LNCAP (cell line): ENCODE results near the gene DNASE1L2.

ENCODE experiments used
- CTCF ChIP-seq: fragments of 450-650 bp; IDR thresholded peaks from 2 replicates; pipeline ENCODE4 v1.5.1; 2017; ENCODE audit warnings: mild to moderate bottlenecking

Gene DNASE1L2

GRCh38 chr16:2230376-2230775 is 5.9 kb upstream of the DNASE1L2 start:
- TF ChIP-seq CTCF: no peak

DNA sequence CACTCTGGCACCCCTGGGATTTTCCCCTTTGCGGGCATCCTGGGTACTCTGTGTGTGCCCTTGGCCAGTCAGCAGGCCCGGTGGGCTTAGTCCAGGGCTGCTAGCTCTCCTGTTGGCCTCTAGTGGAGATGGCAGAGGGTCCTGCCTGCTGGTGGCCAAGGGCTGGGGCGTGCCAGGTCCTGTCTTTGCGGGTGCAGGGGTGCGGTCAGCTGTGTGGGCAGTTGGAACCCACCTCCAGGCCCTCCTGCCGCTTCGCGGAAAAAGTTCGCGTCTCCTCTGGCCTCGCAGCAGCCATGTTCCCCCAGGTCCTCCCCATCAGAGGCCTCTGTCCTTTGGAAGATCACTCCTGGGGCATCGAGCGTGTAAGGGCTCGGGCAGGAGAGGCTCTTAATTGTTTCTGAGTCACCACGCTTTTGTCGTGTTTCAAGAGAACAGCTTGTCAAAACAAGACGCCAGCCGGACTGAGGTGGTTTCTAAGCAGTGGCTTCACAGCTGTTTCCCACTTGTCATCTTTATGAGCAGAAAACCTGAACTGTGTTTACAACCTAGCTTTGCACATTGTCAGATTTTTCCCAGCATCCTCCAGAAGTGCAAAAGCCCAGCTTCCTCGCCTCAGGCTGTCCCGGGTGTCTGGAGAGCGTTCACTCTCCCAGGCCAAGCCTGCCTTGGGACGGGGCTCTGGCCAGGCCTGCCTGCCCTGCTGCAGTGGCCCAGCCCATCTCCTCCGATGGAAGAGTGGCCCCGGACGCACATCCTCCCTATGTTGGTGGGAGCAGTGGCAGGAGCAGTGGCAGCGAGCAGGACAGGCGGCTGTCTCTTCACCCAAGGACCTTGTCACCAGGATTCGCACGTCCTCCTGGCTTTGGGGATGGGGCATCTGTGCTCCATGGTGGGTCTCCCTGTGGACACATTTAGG is 5.0 kb upstream of the DNASE1L2 start:
- TF ChIP-seq CTCF: no peak

DNA sequence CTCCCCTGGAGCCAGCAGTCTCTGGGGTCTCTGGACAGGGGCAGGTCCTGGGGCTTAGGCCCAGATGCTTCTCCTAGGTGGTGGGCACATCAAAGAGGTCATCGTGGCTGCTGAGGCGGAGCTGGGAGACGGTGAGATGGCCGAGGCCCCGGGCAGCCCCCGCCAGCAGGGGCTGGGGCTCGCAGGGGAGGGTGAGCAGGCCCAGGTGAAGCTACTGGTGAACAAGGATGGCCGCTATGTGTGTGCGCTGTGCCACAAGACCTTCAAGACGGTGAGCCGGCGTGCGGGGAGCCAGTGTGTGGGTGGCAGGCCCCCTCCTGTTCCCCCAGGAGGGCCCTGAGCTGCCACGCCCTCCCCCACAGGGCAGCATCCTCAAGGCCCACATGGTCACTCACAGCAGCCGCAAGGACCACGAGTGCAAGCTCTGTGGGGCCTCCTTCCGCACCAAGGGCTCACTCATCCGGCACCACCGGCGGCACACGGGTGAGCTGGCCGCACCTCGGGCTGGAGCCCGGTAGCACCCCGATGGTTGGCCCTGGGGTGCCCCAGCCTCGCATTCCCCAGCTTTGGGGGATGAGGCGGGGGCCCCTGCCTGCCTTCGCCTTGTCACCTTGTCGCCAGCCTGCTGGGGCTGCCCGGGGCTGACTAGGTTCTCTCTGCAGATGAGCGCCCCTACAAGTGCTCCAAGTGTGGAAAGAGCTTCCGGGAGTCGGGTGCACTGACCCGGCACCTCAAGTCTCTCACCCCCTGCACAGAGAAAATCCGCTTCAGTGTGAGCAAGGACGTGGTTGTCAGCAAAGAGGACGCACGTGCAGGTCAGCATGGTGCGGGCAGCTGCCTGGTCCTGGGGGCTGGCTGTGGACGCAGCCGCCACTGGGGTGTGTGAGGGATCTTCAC is 3.9 kb upstream of the DNASE1L2 start:
- TF ChIP-seq CTCF: no peak

DNA sequence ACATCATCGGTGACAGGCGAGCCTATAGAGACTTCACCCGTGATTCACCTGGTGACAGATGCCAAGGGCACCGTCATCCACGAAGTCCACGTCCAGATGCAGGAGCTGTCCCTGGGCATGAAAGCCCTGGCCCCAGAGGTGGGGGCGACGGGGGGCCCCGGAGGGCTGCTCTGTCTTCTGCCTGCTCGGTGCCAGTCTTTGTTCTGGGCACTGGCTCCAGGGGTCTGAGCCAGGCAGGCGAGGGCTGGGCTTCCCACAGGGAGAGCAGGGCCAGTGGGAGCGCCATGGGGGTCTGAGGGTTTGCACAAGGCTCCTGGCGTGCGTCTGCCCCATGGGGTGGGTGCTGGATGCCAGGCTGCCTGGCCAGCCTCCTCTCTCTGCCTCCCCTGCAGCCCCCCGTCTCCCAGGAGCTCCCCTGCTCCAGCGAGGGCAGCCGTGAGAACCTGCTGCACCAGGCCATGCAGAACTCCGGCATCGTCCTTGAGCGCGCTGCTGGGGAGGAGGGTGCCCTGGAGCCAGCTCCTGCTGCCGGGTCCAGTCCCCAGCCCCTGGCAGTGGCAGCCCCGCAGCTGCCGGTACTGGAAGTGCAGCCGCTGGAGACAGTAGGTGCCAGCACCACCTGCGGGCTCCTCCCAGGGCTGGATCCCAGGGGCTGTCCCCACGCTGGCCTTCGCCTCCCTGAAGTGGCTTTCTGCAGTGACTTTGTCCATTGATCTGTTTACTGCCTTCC is 3.0 kb upstream of the DNASE1L2 start:
- no peak for TF ChIP-seq CTCF

DNA sequence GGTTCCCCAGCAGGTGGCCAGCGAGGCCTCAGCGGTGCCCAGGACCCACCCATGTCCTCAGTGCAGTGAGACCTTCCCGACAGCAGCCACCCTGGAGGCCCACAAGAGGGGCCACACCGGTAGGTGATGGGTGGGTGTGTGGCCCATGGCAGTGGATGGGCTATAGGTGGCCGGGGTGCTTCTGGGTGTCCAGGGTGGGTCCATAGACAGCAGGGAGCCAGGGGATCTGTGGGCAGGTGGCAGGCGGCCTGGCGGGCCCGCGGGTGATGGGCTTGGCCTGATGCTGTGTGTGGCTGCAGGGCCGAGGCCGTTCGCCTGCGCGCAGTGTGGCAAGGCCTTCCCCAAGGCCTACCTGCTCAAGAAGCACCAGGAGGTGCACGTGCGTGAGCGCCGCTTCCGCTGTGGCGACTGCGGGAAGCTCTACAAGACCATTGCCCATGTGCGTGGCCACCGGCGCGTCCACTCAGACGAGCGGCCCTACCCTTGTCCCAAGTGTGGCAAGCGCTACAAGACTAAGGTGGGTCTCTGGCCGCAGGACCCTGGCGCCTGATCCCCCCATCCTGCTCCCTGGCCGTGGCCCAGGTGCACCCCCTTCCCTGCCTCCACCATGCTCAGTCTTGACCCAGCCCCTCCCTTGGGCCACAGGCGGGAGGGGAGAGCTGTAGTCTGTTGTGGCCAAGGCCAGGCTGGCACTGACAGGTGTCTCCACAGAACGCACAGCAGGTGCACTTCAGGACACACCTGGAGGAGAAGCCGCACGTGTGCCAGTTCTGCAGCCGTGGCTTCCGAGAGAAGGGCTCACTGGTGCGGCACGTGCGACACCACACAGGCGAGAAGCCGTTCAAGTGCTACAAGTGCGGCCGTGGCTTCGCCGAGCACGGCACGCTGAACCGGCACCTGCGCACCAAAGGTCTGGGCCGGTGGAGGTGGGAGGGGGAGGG is 2.1 kb upstream of the DNASE1L2 start:
- TF ChIP-seq CTCF: no peak

DNA sequence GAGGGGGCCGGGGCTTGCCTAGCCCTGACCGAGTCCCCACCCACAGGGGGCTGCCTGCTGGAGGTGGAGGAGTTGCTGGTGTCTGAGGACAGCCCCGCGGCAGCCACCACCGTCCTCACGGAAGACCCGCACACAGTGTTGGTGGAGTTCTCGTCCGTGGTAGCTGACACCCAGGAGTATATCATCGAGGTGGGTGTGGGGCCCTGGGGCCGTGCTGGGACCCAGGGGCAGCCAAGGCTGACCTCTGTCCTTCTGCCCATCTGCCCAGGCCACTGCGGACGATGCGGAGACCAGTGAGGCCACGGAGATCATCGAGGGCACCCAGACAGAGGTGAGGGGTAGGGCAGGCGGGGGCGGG is 1.5 kb upstream of the DNASE1L2 start:
- TF ChIP-seq CTCF: no peak
